K562 (cell line): ENCODE data around the gene LY6G6D. TPM values are rescaled to one million over a fixed set of nuclear protein-coding genes. Genes with fewer than 3 reads are reported as not detected.
A peak's percentile ranks its signal among the peaks of the same experiment; 100 is the strongest.

Experiments
- ARNT ChIP-seq, 2 experiments: fragments of 450-650 bp; IDR thresholded peaks; 2 replicates each; pipeline ENCODE4 v1.6.1; 2016; ENCODE audit warnings: mild to moderate bottlenecking in 1 of 2
- E2F3 ChIP-seq: fragments of 250-450 bp; sonication (Bioruptor Pico); IDR thresholded peaks from 2 replicates; pipeline ENCODE4 v1.4.0; 2020; ENCODE audit warnings: mild to moderate bottlenecking
- MBD1 ChIP-seq: fragments of 250-450 bp; sonication (Bioruptor Pico); IDR thresholded peaks from 2 replicates; pipeline ENCODE4 v1.8.0; 2022; ENCODE audit warnings: inconsistent platforms
- PCBP2 ChIP-seq: fragments of 200-400 bp; formaldehyde crosslinking; IDR thresholded peaks from 2 replicates; pipeline ENCODE4 v1.6.1; 2018; ENCODE audit warnings: low read length, low read depth, mild to moderate bottlenecking, moderate library complexity; ENCODE audit not compliant: poor library complexity, severe bottlenecking
- PTBP1 ChIP-seq: fragments of 200-400 bp; formaldehyde crosslinking; IDR thresholded peaks from 2 replicates; pipeline ENCODE4 v1.6.1; 2017; ENCODE audit warnings: low read depth, low read length
- PTTG1 ChIP-seq: fragments of 450-650 bp; IDR thresholded peaks from 2 replicates; pipeline ENCODE4 v1.6.1; 2016; ENCODE audit warnings: low read depth, mild to moderate bottlenecking, missing genetic modification characterization, missing compliant biosample characterization
- PYGO2 ChIP-seq: fragments of 450-650 bp; IDR thresholded peaks from 2 replicates; pipeline ENCODE4 v1.6.1; 2016; ENCODE audit warnings: mild to moderate bottlenecking, missing genetic modification characterization, moderate library complexity, missing compliant biosample characterization
- RBM17 ChIP-seq: fragments of 200-400 bp; formaldehyde crosslinking; IDR thresholded peaks from 2 replicates; pipeline ENCODE4 v1.6.1; 2017; ENCODE audit warnings: low read depth, mild to moderate bottlenecking, low read length, borderline replicate concordance
- SFPQ ChIP-seq: fragments of 200-400 bp; formaldehyde crosslinking; IDR thresholded peaks from 2 replicates; pipeline ENCODE4 v1.6.1; 2017; ENCODE audit warnings: mild to moderate bottlenecking, low read depth, low read length, moderate library complexity
- ZNF124 ChIP-seq: sonication (generic); formaldehyde crosslinking; IDR thresholded peaks from 2 replicates; pipeline ENCODE4 v1.8.1; 2022; ENCODE audit warnings: missing genetic modification reagents
- ZNF165 ChIP-seq: fragments of 250-450 bp; sonication (Bioruptor Pico); IDR thresholded peaks from 2 replicates; pipeline ENCODE4 v1.4.0; 2020; ENCODE audit warnings: borderline replicate concordance
- ZNF699 ChIP-seq: fragments of 250-450 bp; sonication (Bioruptor Pico); IDR thresholded peaks from 2 replicates; pipeline ENCODE4 v1.8.0; 2021; ENCODE audit warnings: mild to moderate bottlenecking, moderate library complexity; ENCODE audit not compliant: insufficient replicate concordance
- polyA plus RNA-seq, 8 experiments: library from polyadenylated mRNA; depleted of rRNA in 4 of 8; stranded (reverse) in 5 of 8; unstranded in 3 of 8; fragments of >200 nt; fragmentation: Nextera tagmentation in 2 of 8; fragmentation: Illumina TruSeq in 1 of 8; extraction: Ambion mirVana in 2 of 8; extraction: Trizol in 1 of 8; gene quantifications; 2 replicates each; pipeline versions ENCODE4 v1.2.1 to v1.2.3, GENCODE V29; 2011 to 2014; ENCODE audit warnings: inconsistent platforms in 1 of 8, missing spikeins in 1 of 8
- total RNA-seq, 7 experiments: library from RNA; depleted of rRNA in 6 of 7; stranded (reverse); fragments of >200 nt in 6 of 7; fragmentation: Illumina TruSeq in 2 of 7; extraction: Trizol in 2 of 7; gene quantifications; 2 replicates each; pipeline versions ENCODE4 v1.2.1 to v1.2.3, GENCODE V29; 2011 to 2021; ENCODE audit warnings: low replicate concordance in 1 of 7
- TF ChIP-seq, protein P1 (sequence below): sonication (generic); formaldehyde crosslinking; IDR thresholded peaks from 2 replicates; pipeline ENCODE4 v1.5.0; 2020; ENCODE audit warnings: missing genetic modification reagents
- TF ChIP-seq, protein P2 (sequence below): fragments of 450-650 bp; formaldehyde crosslinking; IDR thresholded peaks from 2 replicates; pipeline ENCODE4 v1.4.0; 2020; ENCODE audit warnings: mild to moderate bottlenecking
- TF ChIP-seq, protein P3 (sequence below): fragments of 450-650 bp; IDR thresholded peaks from 2 replicates; pipeline ENCODE4 v1.6.1; 2017; ENCODE audit warnings: antibody characterized with exemption, mild to moderate bottlenecking
- TF ChIP-seq, protein P4 (sequence below), 2 experiments: fragments of 250-450 bp in 1 of 2; fragments of 450-650 bp in 1 of 2; sonication (Bioruptor Pico) in 1 of 2; IDR thresholded peaks; 2 replicates each; pipeline versions ENCODE4 v1.6.1 to v1.8.0; 2016 to 2021; ENCODE audit warnings: mild to moderate bottlenecking in 2 of 2, moderate library complexity in 2 of 2, missing compliant biosample characterization in 1 of 2, missing genetic modification characterization in 1 of 2

LY6G6D gene
- total and polyA plus RNA-seq, 9 of the 15 experiments (the other 6 are each of a cell fraction or from before 2014, with no cell fraction given), result 0.30 to 0.38 TPM; not detected in 7

DNA sequence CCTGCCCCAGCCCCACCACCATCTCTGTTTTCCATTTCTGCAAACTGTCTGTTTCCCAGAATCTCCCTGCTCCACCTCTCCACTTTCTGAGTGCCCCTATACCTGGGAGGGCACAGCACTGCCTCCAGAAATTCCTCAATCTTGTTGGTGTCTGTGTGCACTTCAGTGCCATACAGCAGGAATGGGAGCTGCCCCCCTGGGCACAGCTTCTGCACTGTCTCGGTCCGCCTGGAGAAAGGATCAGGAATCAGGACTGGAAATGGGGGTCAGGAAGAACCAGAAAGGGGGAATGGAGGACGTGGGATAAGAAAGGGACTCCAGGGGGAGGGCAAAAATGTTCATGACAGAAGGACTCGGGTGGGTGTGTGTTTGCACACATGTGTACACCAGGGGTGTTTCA, 18.6 kb downstream of the LY6G6D start (continued):
- TF ChIP-seq, protein P1, sequence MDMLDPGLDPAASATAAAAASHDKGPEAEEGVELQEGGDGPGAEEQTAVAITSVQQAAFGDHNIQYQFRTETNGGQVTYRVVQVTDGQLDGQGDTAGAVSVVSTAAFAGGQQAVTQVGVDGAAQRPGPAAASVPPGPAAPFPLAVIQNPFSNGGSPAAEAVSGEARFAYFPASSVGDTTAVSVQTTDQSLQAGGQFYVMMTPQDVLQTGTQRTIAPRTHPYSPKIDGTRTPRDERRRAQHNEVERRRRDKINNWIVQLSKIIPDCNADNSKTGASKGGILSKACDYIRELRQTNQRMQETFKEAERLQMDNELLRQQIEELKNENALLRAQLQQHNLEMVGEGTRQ, result no peak
- TF ChIP-seq RBM17 (no peak), PTBP1 (no peak), ZNF699 (CRISPR knock-in tag) (no peak), PCBP2 (no peak), ZNF124 (no peak), ARNT (IDR thresholded peaks at IDR 0.05) (no peak), MBD1 (CRISPR knock-in tag) (no peak), E2F3 (CRISPR knock-in tag) (no peak), PTTG1 (tag) (no peak), ZNF165 (no peak), SFPQ (no peak), PYGO2 (tag) (peak; percentile 24; the same call in 1 of the 2 replicates)
- TF ChIP-seq, protein P2, sequence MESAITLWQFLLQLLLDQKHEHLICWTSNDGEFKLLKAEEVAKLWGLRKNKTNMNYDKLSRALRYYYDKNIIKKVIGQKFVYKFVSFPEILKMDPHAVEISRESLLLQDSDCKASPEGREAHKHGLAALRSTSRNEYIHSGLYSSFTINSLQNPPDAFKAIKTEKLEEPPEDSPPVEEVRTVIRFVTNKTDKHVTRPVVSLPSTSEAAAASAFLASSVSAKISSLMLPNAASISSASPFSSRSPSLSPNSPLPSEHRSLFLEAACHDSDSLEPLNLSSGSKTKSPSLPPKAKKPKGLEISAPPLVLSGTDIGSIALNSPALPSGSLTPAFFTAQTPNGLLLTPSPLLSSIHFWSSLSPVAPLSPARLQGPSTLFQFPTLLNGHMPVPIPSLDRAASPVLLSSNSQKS (CRISPR knock-in tag), result no peak
- TF ChIP-seq, protein P3, sequence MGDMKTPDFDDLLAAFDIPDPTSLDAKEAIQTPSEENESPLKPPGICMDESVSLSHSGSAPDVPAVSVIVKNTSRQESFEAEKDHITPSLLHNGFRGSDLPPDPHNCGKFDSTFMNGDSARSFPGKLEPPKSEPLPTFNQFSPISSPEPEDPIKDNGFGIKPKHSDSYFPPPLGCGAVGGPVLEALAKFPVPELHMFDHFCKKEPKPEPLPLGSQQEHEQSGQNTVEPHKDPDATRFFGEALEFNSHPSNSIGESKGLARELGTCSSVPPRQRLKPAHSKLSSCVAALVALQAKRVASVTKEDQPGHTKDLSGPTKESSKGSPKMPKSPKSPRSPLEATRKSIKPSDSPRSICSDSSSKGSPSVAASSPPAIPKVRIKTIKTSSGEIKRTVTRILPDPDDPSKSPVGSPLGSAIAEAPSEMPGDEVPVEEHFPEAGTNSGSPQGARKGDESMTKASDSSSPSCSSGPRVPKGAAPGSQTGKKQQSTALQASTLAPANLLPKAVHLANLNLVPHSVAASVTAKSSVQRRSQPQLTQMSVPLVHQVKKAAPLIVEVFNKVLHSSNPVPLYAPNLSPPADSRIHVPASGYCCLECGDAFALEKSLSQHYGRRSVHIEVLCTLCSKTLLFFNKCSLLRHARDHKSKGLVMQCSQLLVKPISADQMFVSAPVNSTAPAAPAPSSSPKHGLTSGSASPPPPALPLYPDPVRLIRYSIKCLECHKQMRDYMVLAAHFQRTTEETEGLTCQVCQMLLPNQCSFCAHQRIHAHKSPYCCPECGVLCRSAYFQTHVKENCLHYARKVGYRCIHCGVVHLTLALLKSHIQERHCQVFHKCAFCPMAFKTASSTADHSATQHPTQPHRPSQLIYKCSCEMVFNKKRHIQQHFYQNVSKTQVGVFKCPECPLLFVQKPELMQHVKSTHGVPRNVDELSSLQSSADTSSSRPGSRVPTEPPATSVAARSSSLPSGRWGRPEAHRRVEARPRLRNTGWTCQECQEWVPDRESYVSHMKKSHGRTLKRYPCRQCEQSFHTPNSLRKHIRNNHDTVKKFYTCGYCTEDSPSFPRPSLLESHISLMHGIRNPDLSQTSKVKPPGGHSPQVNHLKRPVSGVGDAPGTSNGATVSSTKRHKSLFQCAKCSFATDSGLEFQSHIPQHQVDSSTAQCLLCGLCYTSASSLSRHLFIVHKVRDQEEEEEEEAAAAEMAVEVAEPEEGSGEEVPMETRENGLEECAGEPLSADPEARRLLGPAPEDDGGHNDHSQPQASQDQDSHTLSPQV, result no peak
- TF ChIP-seq, protein P4, sequence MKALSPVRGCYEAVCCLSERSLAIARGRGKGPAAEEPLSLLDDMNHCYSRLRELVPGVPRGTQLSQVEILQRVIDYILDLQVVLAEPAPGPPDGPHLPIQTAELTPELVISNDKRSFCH (CRISPR knock-in tag; IDR thresholded peaks at IDR 0.05), result no peak
- TF ChIP-seq, protein P4 (tag; IDR thresholded peaks at IDR 0.05), result no peak
